Pericardium fibroblast (primary cell): Measurements from ENCODE around the gene GLTPD2. TPM values are rescaled to one million over a fixed set of nuclear protein-coding genes. Genes with fewer than 3 reads are reported as not detected.

Experiments
- total RNA-seq: library from RNA; depleted of rRNA; stranded (reverse); fragments of >200 nt; gene quantifications from 2 replicates; pipeline ENCODE4 v1.2.3, GENCODE V29; 2015

The GLTPD2 gene
- total RNA-seq = not detected in 2 replicates

DNA sequence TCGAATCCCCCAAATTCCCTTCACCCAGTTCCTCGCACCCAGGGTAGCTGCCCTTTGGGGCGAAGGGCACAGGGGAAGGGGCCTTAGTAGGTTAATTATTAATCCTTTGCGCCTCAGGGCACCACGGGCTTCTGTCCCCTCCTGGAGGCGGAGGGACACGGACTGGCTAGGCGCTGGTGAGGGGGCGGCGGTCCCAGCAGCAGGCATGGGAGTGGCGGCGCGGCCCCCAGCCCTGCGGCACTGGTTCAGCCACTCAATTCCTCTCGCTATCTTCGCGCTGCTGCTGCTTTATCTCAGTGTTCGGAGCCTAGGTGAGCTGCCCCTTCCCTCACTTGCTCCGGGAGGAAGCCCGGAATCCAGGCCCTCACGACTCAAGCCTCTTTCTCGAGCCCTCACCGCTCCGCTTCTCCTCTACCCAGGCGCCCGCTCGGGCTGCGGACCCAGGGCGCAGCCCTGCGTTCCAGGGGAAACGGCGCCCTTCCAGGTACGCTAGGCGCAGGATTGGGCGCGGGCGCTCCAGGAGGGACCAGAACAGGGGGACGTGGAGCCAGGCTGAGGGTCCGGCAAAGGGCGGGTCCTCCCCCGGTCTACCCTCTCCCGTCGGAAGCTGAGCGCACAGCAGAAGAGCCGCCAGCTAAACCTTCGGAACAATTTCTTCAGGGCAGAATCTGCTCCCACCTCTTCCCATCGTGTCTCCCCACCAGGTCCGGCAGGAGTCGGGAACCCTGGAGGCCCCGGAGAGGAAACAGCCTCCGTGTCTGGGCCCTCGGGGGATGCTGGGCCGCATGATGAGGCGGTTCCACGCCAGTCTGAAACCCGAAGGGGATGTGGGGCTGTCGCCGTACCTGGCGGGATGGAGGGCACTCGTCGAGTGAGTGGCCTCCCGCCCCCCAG lies at the start of gene GLTPD2:
GLTPD2 (plus strand) TSS at position 158 of the 894 bp plus-strand sequence; CDS start at position 206, 48 bp downstream.

DNA sequence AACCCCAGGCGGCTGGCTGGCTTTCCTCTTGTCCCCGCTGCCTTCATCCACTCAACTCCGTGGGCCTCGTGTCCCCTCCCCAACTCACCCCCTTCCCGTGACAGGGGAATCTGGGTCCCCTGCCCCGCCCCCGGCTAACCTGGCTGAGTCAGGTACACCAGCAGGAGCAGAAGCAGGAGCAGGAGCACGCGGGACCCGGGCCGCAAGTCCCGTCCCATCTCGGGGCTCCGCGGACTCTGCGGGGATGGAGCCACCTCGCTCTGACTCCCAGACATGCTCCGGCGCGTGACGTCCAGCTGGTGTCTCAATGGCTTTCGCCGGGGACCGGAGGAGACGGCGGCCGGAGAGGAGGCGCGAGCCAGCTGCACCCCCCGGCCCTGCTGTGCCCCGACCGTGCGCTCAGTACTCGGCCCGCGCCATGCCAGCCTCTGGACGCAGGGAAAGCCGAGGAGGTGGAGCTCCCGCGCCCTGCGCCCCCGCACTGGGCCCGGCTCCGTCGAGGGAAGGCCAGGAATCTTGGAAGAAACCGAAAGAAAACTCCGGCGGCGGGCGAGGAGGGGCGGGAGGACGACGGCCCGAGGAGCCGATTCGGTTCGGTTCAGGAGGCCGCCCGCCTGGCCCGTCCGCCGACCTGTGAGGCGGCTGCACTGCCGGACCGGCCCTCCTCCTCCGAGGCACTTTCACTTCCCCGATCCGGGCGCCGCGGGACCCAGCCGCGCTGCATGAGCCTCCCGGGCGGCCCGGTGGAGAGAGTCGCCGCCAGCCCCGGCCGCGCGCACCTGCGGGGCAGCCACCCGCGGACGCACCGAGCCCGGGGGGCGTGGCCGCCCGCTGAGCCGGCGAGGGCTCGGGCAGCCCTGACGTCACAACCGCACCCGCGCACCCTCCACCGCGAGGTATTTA lies 49.4 kb upstream of the GLTPD2 start, which contains the start of the genes CXCL16 and ZMYND15:
CXCL16 (minus strand) TSS at position 807 of the 903 bp plus-strand sequence; CDS start at position 218, 589 bp downstream.
ZMYND15 (plus strand) TSS at position 712 of the 903 bp plus-strand sequence. CDS start 716 bp downstream, outside the sequence.

DNA sequence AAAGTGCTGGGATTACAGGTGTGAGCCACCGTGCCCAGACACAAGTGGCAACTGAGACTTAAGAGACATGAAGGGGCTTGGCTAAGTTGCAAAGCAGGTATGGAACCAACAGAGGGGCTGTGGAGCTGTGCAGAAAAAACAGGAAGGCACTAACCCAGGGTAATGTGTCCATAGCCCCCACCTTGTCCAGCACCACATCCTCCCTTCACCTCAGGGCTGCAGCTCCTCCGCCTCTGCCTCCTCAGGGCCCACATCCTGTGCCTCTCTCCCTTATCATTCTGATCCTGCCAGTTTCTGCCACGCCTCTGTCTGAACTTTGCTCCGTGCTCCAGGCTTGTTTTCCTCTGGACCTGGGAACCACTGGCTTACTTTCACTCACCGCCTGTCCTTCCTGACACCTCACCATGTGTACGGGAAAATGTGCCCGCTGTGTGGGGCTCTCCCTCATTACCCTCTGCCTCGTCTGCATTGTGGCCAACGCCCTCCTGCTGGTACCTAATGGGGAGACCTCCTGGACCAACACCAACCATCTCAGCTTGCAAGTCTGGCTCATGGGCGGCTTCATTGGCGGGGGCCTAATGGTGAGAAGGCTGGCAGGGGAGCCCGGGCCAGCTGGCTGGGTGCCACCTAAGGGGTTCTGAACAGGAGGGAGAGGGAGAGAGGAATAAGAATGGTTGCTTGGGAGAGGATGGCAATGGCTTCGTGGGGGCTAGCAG lies 17.1 kb upstream of the GLTPD2 start, which contains the start of gene TM4SF5:
TM4SF5 (plus strand) TSS at position 368 of the 716 bp plus-strand sequence; CDS start at position 405, 37 bp downstream.

DNA sequence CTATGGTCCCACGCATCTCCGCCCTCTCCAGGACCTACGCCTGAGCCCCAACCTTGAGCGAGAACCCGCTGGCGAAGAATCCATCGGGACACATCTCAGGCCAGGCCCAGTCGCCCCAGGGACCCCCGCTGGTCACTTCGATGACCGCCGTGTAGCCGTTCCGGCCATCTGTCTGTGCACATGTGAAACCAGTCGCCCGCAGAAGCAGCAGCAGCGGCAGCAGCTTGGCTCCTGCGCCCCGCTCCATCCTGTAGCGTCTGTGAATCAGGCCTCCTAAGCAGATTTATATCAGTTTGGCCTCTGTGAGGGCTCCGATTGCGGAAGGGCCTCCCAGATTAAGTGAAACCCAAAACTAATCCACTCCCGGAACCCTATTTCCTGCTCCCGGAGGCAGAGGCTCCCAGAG lies 2.7 kb upstream of the GLTPD2 start, which contains the start of gene VMO1:
VMO1 (minus strand) TSS at position 259 of the 406 bp plus-strand sequence; CDS start at position 247, 12 bp downstream.

DNA sequence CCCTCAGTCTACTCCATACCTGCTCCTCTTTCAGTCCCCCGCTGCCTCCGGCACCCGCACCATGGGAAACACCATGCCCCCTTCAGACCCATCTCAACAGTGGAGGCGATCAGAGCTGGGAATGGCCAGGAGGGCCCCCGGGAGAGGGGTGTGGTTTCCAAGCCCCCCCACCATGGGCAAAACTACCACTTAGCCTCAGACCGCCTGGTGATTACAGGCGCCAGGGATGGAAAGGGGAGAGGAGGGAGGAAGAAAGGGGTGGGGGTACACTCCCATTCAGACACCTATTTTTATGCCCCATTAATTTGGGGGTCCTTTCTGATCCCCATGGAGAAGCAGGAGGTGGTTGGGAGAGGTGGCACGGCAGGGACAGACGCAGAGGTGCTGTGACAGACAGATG lies 13.5 kb downstream of the GLTPD2 start, which contains the start of gene C17orf114:
C17orf114 (minus strand) TSS at position 101 of the 400 bp plus-strand sequence.

DNA sequence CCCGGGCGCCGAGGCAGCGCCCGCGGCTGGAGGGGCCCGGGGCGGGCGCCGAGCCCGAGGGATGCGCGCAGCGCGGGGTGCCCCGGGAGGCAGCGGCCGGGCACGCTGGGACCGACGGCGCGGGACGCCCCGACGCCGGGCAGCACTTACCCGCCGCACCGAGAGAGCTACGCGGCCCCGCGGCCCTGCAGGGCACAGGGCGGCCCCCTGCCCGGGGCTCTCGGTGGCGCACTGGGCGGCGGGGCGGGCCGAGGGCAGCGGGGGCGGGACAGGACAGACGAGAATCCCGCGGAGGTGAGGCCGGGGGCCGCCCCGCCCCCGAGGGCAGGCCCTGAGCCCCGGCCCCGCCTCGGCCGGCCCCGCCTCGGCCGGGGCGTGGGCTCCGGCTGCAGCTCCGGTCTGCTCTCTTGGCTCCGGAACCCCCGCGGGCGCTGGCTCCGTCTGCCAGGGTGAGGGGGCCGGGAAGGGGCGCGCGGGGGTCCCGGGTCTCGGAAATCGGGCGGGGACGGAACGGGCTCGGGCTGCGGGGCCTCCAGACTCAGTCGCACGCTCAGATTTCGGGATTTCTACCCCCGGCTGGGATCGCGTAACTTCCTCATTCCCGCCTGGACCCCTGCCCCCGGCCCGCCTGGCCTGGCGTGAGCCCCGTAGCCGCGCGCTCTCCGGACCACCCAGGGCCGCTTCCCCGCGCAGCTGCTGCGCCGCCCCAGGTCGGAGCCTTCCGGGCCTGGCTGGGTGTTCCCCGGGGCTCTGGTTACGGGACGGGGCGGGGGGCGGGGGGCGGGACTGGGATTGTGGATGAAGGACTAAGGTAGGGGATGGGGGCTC lies 18.2 kb downstream of the GLTPD2 start, which contains the start of gene PLD2:
PLD2 (plus strand) TSS at position 376 of the 828 bp plus-strand sequence. CDS start 621 bp downstream, outside the sequence.

DNA sequence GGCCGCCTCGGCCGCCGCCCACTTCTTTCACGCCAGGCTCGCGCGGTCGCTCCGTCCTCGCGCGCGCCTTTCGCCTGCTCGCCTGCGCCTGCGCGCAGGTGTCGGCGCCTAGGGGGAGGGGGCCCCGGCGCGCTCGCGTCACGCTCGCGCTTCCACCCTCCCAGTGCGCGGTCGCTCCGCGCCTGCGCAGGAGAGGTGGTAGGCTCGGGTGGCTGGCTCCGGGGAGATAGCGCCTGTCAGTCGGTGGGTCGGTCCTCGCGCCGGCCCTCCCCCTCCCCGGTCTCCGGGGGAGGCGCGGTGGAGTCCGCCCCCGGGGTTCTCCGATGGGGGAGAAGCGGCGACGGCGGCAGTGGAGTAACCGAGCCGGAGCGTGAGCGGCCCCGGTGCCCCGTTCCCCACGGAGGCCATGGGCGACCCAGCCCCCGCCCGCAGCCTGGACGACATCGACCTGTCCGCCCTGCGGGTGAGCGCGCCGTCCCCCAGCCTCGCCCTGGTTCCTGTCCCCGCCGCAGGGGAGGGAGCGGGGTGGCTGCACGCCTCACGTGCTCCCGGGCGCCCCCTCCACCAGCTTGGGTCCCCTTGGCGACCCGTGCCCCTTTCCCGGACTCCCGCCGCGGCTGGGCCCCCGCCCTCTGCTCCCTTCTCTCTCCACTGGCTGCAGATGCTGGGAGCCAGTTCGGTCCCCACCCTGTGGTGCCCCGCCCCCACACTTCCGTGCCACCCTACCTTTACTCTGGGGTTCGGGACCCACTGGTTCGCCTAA lies 44.6 kb downstream of the GLTPD2 start, which contains the start of gene MINK1:
MINK1 (plus strand) TSS at position 163 of the 763 bp plus-strand sequence; CDS start at position 407, 244 bp downstream.

Other genes starting within 250 kb of the GLTPD2 start
- gene MYBBP1A, start 233.6 kb upstream of the GLTPD2 start, total RNA-seq = 42.4 and 52.6 TPM in 2 replicates
- gene GGT6, start 228.4 kb upstream of the GLTPD2 start, total RNA-seq = not detected in 2 replicates
- 0.68 and 8.2 TPM in 2 replicates for gene SMTNL2, start 204.4 kb upstream of the GLTPD2 start, total RNA-seq
- 0.51 and 10.5 TPM in 2 replicates for gene ALOX15, start 147.3 kb upstream of the GLTPD2 start, total RNA-seq
- 17.4 and 45.6 TPM in 2 replicates for gene PELP1, start 84.8 kb upstream of the GLTPD2 start, total RNA-seq
- 5.5 and 7.2 TPM in 2 replicates for gene ARRB2, start 78.3 kb upstream of the GLTPD2 start, total RNA-seq
- gene MED11, start 57.5 kb upstream of the GLTPD2 start, total RNA-seq = 15.4 and 27.8 TPM in 2 replicates
- gene ZMYND15, start 49.1 kb upstream of the GLTPD2 start, total RNA-seq = not detected in 2 replicates
- 0.68 and 3.3 TPM in 2 replicates for gene CXCL16, start 49.0 kb upstream of the GLTPD2 start, total RNA-seq
- not detected in 2 replicates for gene TM4SF5, start 17.1 kb upstream of the GLTPD2 start, total RNA-seq
- gene VMO1, start 2.6 kb upstream of the GLTPD2 start, total RNA-seq = 0.17 and 0.58 TPM in 2 replicates
- gene PSMB6, start 7.2 kb downstream of the GLTPD2 start, total RNA-seq = 114 and 165 TPM in 2 replicates
- gene PLD2, start 18.2 kb downstream of the GLTPD2 start, total RNA-seq = 19.1 and 26.8 TPM in 2 replicates
- gene MINK1, start 44.4 kb downstream of the GLTPD2 start, total RNA-seq = 20.4 and 29.9 TPM in 2 replicates
- 3.8 and 5.4 TPM in 2 replicates for gene C17orf107, start 110.6 kb downstream of the GLTPD2 start, total RNA-seq
- gene CHRNE, start 114.1 kb downstream of the GLTPD2 start, total RNA-seq = 0.51 TPM in 1 of 2 replicates, not detected in the other
- gene GP1BA, start 143.3 kb downstream of the GLTPD2 start, total RNA-seq = not detected in 2 replicates
- gene SLC25A11, start 151.1 kb downstream of the GLTPD2 start, total RNA-seq = 31.3 and 50.4 TPM in 2 replicates
- gene RNF167, start 151.3 kb downstream of the GLTPD2 start, total RNA-seq = 55.7 and 65.9 TPM in 2 replicates
- 692 and 1,126 TPM in 2 replicates for gene PFN1, start 159.6 kb downstream of the GLTPD2 start, total RNA-seq
- 1.6 and 10.7 TPM in 2 replicates for gene ENO3, start 162.2 kb downstream of the GLTPD2 start, total RNA-seq
- 55.8 and 67.8 TPM in 2 replicates for gene SPAG7, start 178.9 kb downstream of the GLTPD2 start, total RNA-seq
- gene CAMTA2, start 198.7 kb downstream of the GLTPD2 start, total RNA-seq = 19.3 and 28.2 TPM in 2 replicates
- 0.47 and 1.6 TPM in 2 replicates for gene INCA1, start 208.6 kb downstream of the GLTPD2 start, total RNA-seq
- gene KIF1C, start 209.0 kb downstream of the GLTPD2 start, total RNA-seq = 36.3 and 55.4 TPM in 2 replicates
- not detected in 2 replicates for gene SLC52A1, start 246.5 kb downstream of the GLTPD2 start, total RNA-seq